ENCODE results near the gene FAM124B.

FAM124B gene

GRCh38 chr2:224401641-224402342 is at the start of gene FAM124B:
Gene FAM124B (minus strand): TSS chr2:224402107. CDS start chr2:224401768, 339 bp downstream.
- peak; percentile 91 for DNase-seq (ENCODE audit: low spot score)

GRCh38 chr2:224449212-224450147 is 47.6 kb upstream of the FAM124B start:
- peak; percentile 33 for DNase-seq (ENCODE audit: low spot score)

- DNase-seq (ENCODE audit: low spot score) = no peak
These were observed 46.3 kb upstream of the FAM124B start for GRCh38 chr2:224448236-224448635.

- no peak for DNase-seq (ENCODE audit: low spot score)
These were observed 42.9 kb upstream of the FAM124B start for GRCh38 chr2:224444783-224445182.

- DNase-seq (ENCODE audit: low spot score) = no peak
These were observed 42.1 kb upstream of the FAM124B start for GRCh38 chr2:224444021-224444420.

- no peak for DNase-seq (ENCODE audit: low spot score)
These were observed 40.4 kb upstream of the FAM124B start for GRCh38 chr2:224442071-224442967.

- DNase-seq (ENCODE audit: low spot score) = no peak
These were observed 39.1 kb upstream of the FAM124B start for GRCh38 chr2:224440988-224441387.

- no peak for DNase-seq (ENCODE audit: low spot score)
These were observed 36.8 kb upstream of the FAM124B start for GRCh38 chr2:224438726-224439125.

GRCh38 chr2:224436634-224437033 is 34.7 kb upstream of the FAM124B start:
- DNase-seq (ENCODE audit: low spot score) = no peak

- no peak for DNase-seq (ENCODE audit: low spot score)
These were observed 32.7 kb upstream of the FAM124B start for GRCh38 chr2:224434618-224435017.

GRCh38 chr2:224433442-224433841 is 31.5 kb upstream of the FAM124B start:
- DNase-seq (ENCODE audit: low spot score) = no peak

- no peak for DNase-seq (ENCODE audit: low spot score)
These were observed 30.2 kb upstream of the FAM124B start for GRCh38 chr2:224432003-224432579.

- DNase-seq (ENCODE audit: low spot score) = no peak
These were observed 27.5 kb upstream of the FAM124B start for GRCh38 chr2:224429441-224429810.

GRCh38 chr2:224428787-224429440 is 27.0 kb upstream of the FAM124B start:
- no peak for DNase-seq (ENCODE audit: low spot score)

GRCh38 chr2:224427471-224427870 is 25.6 kb upstream of the FAM124B start:
- DNase-seq (ENCODE audit: low spot score) = no peak

- DNase-seq (ENCODE audit: low spot score) = no peak
These were observed 24.7 kb upstream of the FAM124B start for GRCh38 chr2:224426656-224427055.

- DNase-seq (ENCODE audit: low spot score) = no peak
These were observed 19.2 kb upstream of the FAM124B start for GRCh38 chr2:224421065-224421464.

- no peak for DNase-seq (ENCODE audit: low spot score)
These were observed 16.0 kb upstream of the FAM124B start for GRCh38 chr2:224417947-224418346.

GRCh38 chr2:224417361-224417729 is 15.4 kb upstream of the FAM124B start:
- peak; percentile 74 for DNase-seq (ENCODE audit: low spot score)

- no peak for DNase-seq (ENCODE audit: low spot score)
These were observed 14.9 kb upstream of the FAM124B start for GRCh38 chr2:224416656-224417360.

- no peak for DNase-seq (ENCODE audit: low spot score)
These were observed 11.5 kb upstream of the FAM124B start for GRCh38 chr2:224413381-224413780.
